ENCODE data around the gene EHD1. TPM values are rescaled to one million over a fixed set of nuclear protein-coding genes. Genes with fewer than 3 reads are reported as not detected.
A peak's percentile ranks its signal among the peaks of the same experiment; 100 is the strongest.

The EHD1 gene
- total and polyA plus RNA-seq, 9 of the 15 experiments (the other 6 are each of a cell fraction or from before 2014, with no cell fraction given), result 0.46 to 65.0 (median 16.4) TPM

- intact Hi-C loops (cut with micrococcal nuclease) (no loop called here), in situ Hi-C loops (cut with MboI) (no loop called here)
- POLR2A ChIA-PET, result interaction anchor here (0.7 to 1.1 kb wide), 3 partner anchors 8 to 150 kb away, joined by 3 read pairs; no protein-coding TSS in a partner anchor
- BruUV-seq (replicated peaks), result no TSS peak
- Histone ChIP-seq H3K79me2 (ENCODE audit: control insufficient read depth, insufficient read depth, low read length) (no peaks in the 10 kb centered on the region), H3K4me3 (no peak overlapping the region), H3K27ac (ENCODE audit: extremely low read depth, low read depth, low read length) (no peak overlapping the region), H3K9me3 (replicated peaks; ENCODE audit: control insufficient read depth, insufficient read depth, low read depth, low read length) (no peaks in the 10 kb centered on the region), H3K4me1 (replicated peaks in 1 of 2; ENCODE audit: control insufficient read depth in 2 of 2, insufficient read depth in 2 of 2, low read length in 2 of 2) (peaks cover 3 to 50% of the 10 kb centered on the region in 2 experiments; a peak in 3 of 5 replicates), H3K9ac (ENCODE audit: insufficient read depth in 1 of 2, low read depth in 2 of 2, low read length in 2 of 2) (peak overlapping the region in 1 of 2 experiments; percentile 28; a peak in 1 of 4 replicates), H2AFZ (ENCODE audit: low read depth, low read length) (no peak overlapping the region), H3K9me1 (ENCODE audit: control insufficient read depth, insufficient read depth, low read length) (no peaks in the 10 kb centered on the region), H3K27me3 (ENCODE audit: control insufficient read depth in 2 of 2, insufficient read depth in 2 of 2, low read length in 2 of 2) (no peaks in the 10 kb centered on the region), H4K20me1 (replicated peaks; ENCODE audit: control insufficient read depth, insufficient read depth, low read length) (no peaks in the 10 kb centered on the region), H3K36me3 (ENCODE audit: control insufficient read depth, insufficient read depth, low read length) (peaks cover 62% of the 10 kb centered on the region; the same call in 2 of the 3 replicates), H3K4me2 (ENCODE audit: insufficient read depth, low read length) (no peak overlapping the region)
- TF ChIP-seq POLR2G (IDR thresholded peaks at IDR 0.05; ENCODE audit: low read depth, low read length) (peak; percentile 35; the same call in 1 of the 2 replicates), CREB1 (IDR thresholded peaks at IDR 0.05) (no peak), CREB1 (CRISPR knock-in tag; IDR thresholded peaks at IDR 0.05) (0 out of 2 replicates have a peak, but pooled peaks have one; percentile 1), PTBP1 (IDR thresholded peaks at IDR 0.05; ENCODE audit: low read depth, low read length) (peak; percentile 99), MIER1 (IDR thresholded peaks at IDR 0.05; ENCODE audit: low read depth) (peak; percentile 99), ZNF121 (CRISPR knock-in tag; conservative IDR thresholded peaks at IDR 0.05) (no peak)
- no peak for ATAC-seq
- no peak for DNase-seq (ENCODE audit: extremely low read depth in 1 of 4, low spot score in 3 of 4)
- CTCF ChIA-PET (ENCODE audit: low intra/inter-chr PET ratio), result interaction anchor here (0.6 kb wide), 1 partner anchor 115 kb away, joined by 3 read pairs; no protein-coding TSS in a partner anchor
- FAIRE-seq, result no peak
- WGBS (ENCODE audit: insufficient coverage, low coverage, missing lambda C conversion rate), result 80% methylated on average over 11 of the region's 14 CpGs
Measured at GRCh38 chr11:64896448-64897022, 18.1 kb upstream of the EHD1 start.

All from K562 (cell line).